SU-DHL-6 (cell line): ENCODE measurements around the gene SEC23B.
A peak's percentile ranks its signal among the peaks of the same experiment; 100 is the strongest.

Experiments
- H2AFZ ChIP-seq: fragments of 200-600 bp; sonication (generic); 2 replicates; pipeline ENCODE4 v1.6.1; 2014; ENCODE audit warnings: low read depth, mild to moderate bottlenecking, moderate library complexity, mixed read lengths, antibody characterized with exemption, low read length; ENCODE audit not compliant: severe bottlenecking
- H3F3A ChIP-seq: fragments of 200-600 bp; shearing (Covaris generic); 2 replicates; pipeline ENCODE4 v1.6.0; 2016; ENCODE audit warnings: antibody characterized with exemption, mild to moderate bottlenecking; ENCODE audit not compliant: insufficient read depth
- H3K27ac ChIP-seq: fragments of 200-600 bp; sonication (generic); 2 replicates; pipeline ENCODE4 v1.5.1; 2016; ENCODE audit warnings: low read depth, mild to moderate bottlenecking, low read length, moderate library complexity, mixed read lengths
- H3K27me3 ChIP-seq: fragments of 200-600 bp; sonication (generic), shearing (Covaris generic); 2 replicates; pipeline ENCODE4 v1.6.0; 2014; ENCODE audit warnings: mild to moderate bottlenecking, low read length
- H3K36me3 ChIP-seq: fragments of 200-600 bp; sonication (generic); 2 replicates; pipeline ENCODE4 v1.6.1; 2014; ENCODE audit warnings: mild to moderate bottlenecking, low read length, mixed read lengths
- H3K4me2 ChIP-seq: fragments of 300-600, 200-600 bp; shearing (Covaris generic), sonication (generic); 2 replicates; pipeline ENCODE4 v1.6.0; 2014; ENCODE audit warnings: low read length, low read depth, mild to moderate bottlenecking; ENCODE audit not compliant: poor library complexity, severe bottlenecking
- H3K4me3 ChIP-seq: fragments of 200-600 bp; sonication (generic); 2 replicates; pipeline ENCODE4 v1.5.1; 2014; ENCODE audit warnings: antibody characterized with exemption, low read length, mild to moderate bottlenecking, mixed read lengths; ENCODE audit not compliant: insufficient read depth, poor library complexity, severe bottlenecking
- H3K79me2 ChIP-seq: fragments of 200-600 bp; sonication (generic); 2 replicates; pipeline ENCODE4 v1.6.1; 2014; ENCODE audit warnings: mild to moderate bottlenecking, low read length, moderate library complexity; ENCODE audit not compliant: insufficient read depth
- H3K9ac ChIP-seq: fragments of 200-600 bp; sonication (generic); 2 replicates; pipeline ENCODE4 v1.7.0; 2014; ENCODE audit warnings: mild to moderate bottlenecking, low read length
- H3K9me2 ChIP-seq: fragments of 200-600 bp; sonication (generic); replicated peaks from 2 replicates; pipeline ENCODE4 v1.6.1; 2014; ENCODE audit warnings: low read length; ENCODE audit not compliant: insufficient read depth
- H3K9me3 ChIP-seq: fragments of 200-600 bp; sonication (generic); 2 replicates; pipeline ENCODE4 v1.6.1; 2014; ENCODE audit warnings: low read length, mixed read lengths; ENCODE audit not compliant: insufficient read depth
- H4K20me1 ChIP-seq: fragments of 200-600 bp; sonication (generic); 2 replicates; pipeline ENCODE4 v1.6.1; 2014; ENCODE audit warnings: low read depth, mild to moderate bottlenecking, antibody characterized with exemption, low read length, moderate library complexity, mixed read lengths
- CTCF ChIP-seq: fragments of 200-600 bp; sonication (generic); IDR thresholded peaks from one replicate; pipeline ENCODE4 v1.5.1; 2017; ENCODE audit warnings: antibody characterized with exemption, mild to moderate bottlenecking, low read length, moderate library complexity; ENCODE audit not compliant: insufficient read depth, poor library complexity, severe bottlenecking
- EZH2phosphoT487 ChIP-seq: fragments of 200-600 bp; sonication (generic), shearing (Covaris generic); conservative IDR thresholded peaks from 2 replicates; pipeline ENCODE4 v1.6.1; 2018; ENCODE audit warnings: mild to moderate bottlenecking, antibody characterized with exemption, low read length, moderate library complexity, mixed read lengths

The SEC23B gene

GRCh38 chr20:18466894-18467730 lies 40.6 kb upstream of the SEC23B start, which contains the start of the genes DZANK1 and POLR3F:
Gene DZANK1 (minus strand): TSS chr20:18467030. CDS start chr20:18465358, 1,672 bp downstream.
Gene POLR3F (plus strand): TSS chr20:18467390. CDS start chr20:18467507, 117 bp downstream.
- peaks cover 22% of the 10 kb centered on the region for H3K79me2 ChIP-seq
- H4K20me1 ChIP-seq = no peaks in the 10 kb centered on the region
- TF ChIP-seq EZH2phosphoT487 (no peak), CTCF (no peak)
- H3F3A ChIP-seq = no peaks in the 10 kb centered on the region
- H3K27me3 ChIP-seq = no peaks in the 10 kb centered on the region
- no peaks in the 10 kb centered on the region for H3K9me3 ChIP-seq
- H3K4me3 ChIP-seq = peak within 1 kb of the TSS; percentile 95
- no peaks in the 10 kb centered on the region for H3K36me3 ChIP-seq
- H3K4me2 ChIP-seq = peak within 1 kb of the TSS; percentile 93
- H3K27ac ChIP-seq = no peak within 1 kb of the TSS
- H3K9ac ChIP-seq = peak within 1 kb of the TSS; percentile 83
- H3K9me2 ChIP-seq = no peaks in the 10 kb centered on the region
- H2AFZ ChIP-seq = peak within 1 kb of the TSS; percentile 95

GRCh38 chr20:18477218-18477617 lies 30.5 kb upstream of the SEC23B start:
- H3K4me3 ChIP-seq = no peak overlapping the region
- peaks cover 8% of the 10 kb centered on the region for H3K36me3 ChIP-seq
- H4K20me1 ChIP-seq = no peaks in the 10 kb centered on the region
- H3K4me2 ChIP-seq = no peak overlapping the region
- no peak overlapping the region for H2AFZ ChIP-seq
- no peak overlapping the region for H3K27ac ChIP-seq
- H3K79me2 ChIP-seq = no peaks in the 10 kb centered on the region
- H3K9me2 ChIP-seq = no peaks in the 10 kb centered on the region
- no peaks in the 10 kb centered on the region for H3K27me3 ChIP-seq
- H3K9ac ChIP-seq = no peak overlapping the region
- no peak for TF ChIP-seq CTCF
- no peak for TF ChIP-seq EZH2phosphoT487
- no peaks in the 10 kb centered on the region for H3K9me3 ChIP-seq
- H3F3A ChIP-seq = no peaks in the 10 kb centered on the region; the same call in 1 of the 2 replicates

GRCh38 chr20:18477821-18478220 lies 29.9 kb upstream of the SEC23B start:
- no peaks in the 10 kb centered on the region for H4K20me1 ChIP-seq
- H2AFZ ChIP-seq = no peak overlapping the region
- peaks cover 8% of the 10 kb centered on the region for H3K36me3 ChIP-seq
- no peak overlapping the region for H3K27ac ChIP-seq
- H3K79me2 ChIP-seq = no peaks in the 10 kb centered on the region
- H3F3A ChIP-seq = no peaks in the 10 kb centered on the region; the same call in 1 of the 2 replicates
- no peak overlapping the region for H3K4me3 ChIP-seq
- H3K27me3 ChIP-seq = no peaks in the 10 kb centered on the region
- H3K9me3 ChIP-seq = no peaks in the 10 kb centered on the region
- H3K4me2 ChIP-seq = no peak overlapping the region
- TF ChIP-seq CTCF (no peak), EZH2phosphoT487 (no peak)
- H3K9me2 ChIP-seq = no peaks in the 10 kb centered on the region
- no peak overlapping the region for H3K9ac ChIP-seq
